ENCODE measurements around the gene MIOS. TPM values are rescaled to one million over a fixed set of nuclear protein-coding genes. Genes with fewer than 3 reads are reported as not detected.

The MIOS gene
- total and polyA plus RNA-seq, 9 of the 15 experiments (the other 6 are each of a cell fraction or from before 2014, with no cell fraction given) = 7.8 to 47.8 (median 30.6) TPM

DNA sequence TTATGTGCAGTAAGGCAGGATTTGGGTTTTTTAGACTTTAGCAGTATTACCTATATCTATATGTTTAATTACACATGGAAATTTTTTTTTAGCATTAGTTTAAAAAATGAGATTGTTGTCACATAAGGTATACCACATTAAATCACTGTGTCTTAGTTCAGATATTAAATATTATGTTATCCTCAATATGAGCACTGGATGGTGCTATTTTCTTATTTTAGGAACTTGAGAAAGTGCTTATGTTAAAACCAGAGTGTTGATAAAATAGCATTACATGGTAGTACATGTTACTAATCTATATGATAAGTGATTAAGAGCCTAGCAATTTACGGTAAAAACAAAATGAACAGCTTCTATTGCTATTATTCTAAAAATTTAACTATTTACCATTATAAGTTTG, 28.8 kb downstream of the MIOS start:
- Histone ChIP-seq H3K4me2 (ENCODE audit: insufficient read depth, low read length) (no peak overlapping the region), H3K4me3 (no peak overlapping the region), H3K79me2 (ENCODE audit: control insufficient read depth, insufficient read depth, low read length) (no peaks in the 10 kb centered on the region), H3K4me1 (replicated peaks in 1 of 2; ENCODE audit: control insufficient read depth in 2 of 2, insufficient read depth in 2 of 2, low read length in 2 of 2) (no peaks in the 10 kb centered on the region), H3K27me3 (ENCODE audit: control insufficient read depth in 2 of 2, insufficient read depth in 2 of 2, low read length in 2 of 2) (no peaks in the 10 kb centered on the region), H4K20me1 (replicated peaks; ENCODE audit: control insufficient read depth, insufficient read depth, low read length) (no peaks in the 10 kb centered on the region), H3K9me1 (ENCODE audit: control insufficient read depth, insufficient read depth, low read length) (no peaks in the 10 kb centered on the region), H3K9ac (ENCODE audit: insufficient read depth in 1 of 2, low read depth in 2 of 2, low read length in 2 of 2) (no peak overlapping the region), H3K9me3 (replicated peaks; ENCODE audit: control insufficient read depth, insufficient read depth, low read depth, low read length) (peaks cover 11% of the 10 kb centered on the region), H2AFZ (ENCODE audit: low read depth, low read length) (no peak overlapping the region), H3K36me3 (ENCODE audit: control insufficient read depth, insufficient read depth, low read length) (peaks cover 59% of the 10 kb centered on the region), H3K27ac (ENCODE audit: extremely low read depth, low read depth, low read length) (no peak overlapping the region)
- peak; percentile 44 for FAIRE-seq
- in situ Hi-C loops (cut with MboI) = no loop called here
- peak; percentile 14 to 40 (median 24) for DNase-seq (ENCODE audit: extremely low read depth in 1 of 4, low spot score in 3 of 4)
- 90% methylated on average over 1 of the region's 1 CpG for WGBS (ENCODE audit: insufficient coverage, low coverage, missing lambda C conversion rate)
- peak; percentile 61; the same call in 2 of the 3 replicates for ATAC-seq
- ChIA-PET CTCF (ENCODE audit: low intra/inter-chr PET ratio) (interaction anchor here (0.7 to 1.3 kb wide), 3 partner anchors 622 to 698 kb away, joined by 3 to 7 read pairs (median 4); no protein-coding TSS in a partner anchor), POLR2A (no interaction called here)
- no TSS peak for BruUV-seq (replicated peaks)
- intact Hi-C loops (cut with micrococcal nuclease) = loop anchor here (5.0 to 10.0 kb wide), 3 partner anchors 169 to 702 kb away; no protein-coding TSS in a partner anchor
- TF ChIP-seq, protein P1, sequence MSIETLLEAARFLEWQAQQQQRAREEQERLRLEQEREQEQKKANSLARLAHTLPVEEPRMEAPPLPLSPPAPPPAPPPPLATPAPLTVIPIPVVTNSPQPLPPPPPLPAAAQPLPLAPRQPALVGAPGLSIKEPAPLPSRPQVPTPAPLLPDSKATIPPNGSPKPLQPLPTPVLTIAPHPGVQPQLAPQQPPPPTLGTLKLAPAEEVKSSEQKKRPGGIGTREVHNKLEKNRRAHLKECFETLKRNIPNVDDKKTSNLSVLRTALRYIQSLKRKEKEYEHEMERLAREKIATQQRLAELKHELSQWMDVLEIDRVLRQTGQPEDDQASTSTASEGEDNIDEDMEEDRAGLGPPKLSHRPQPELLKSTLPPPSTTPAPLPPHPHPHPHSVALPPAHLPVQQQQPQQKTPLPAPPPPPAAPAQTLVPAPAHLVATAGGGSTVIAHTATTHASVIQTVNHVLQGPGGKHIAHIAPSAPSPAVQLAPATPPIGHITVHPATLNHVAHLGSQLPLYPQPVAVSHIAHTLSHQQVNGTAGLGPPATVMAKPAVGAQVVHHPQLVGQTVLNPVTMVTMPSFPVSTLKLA (conservative IDR thresholded peaks at IDR 0.05) = no peak
- TF ChIP-seq PTBP1 (IDR thresholded peaks at IDR 0.05; ENCODE audit: low read depth, low read length) = no peak
- no peak for TF ChIP-seq MIER1 (IDR thresholded peaks at IDR 0.05; ENCODE audit: low read depth)
- TF ChIP-seq, protein P2, sequence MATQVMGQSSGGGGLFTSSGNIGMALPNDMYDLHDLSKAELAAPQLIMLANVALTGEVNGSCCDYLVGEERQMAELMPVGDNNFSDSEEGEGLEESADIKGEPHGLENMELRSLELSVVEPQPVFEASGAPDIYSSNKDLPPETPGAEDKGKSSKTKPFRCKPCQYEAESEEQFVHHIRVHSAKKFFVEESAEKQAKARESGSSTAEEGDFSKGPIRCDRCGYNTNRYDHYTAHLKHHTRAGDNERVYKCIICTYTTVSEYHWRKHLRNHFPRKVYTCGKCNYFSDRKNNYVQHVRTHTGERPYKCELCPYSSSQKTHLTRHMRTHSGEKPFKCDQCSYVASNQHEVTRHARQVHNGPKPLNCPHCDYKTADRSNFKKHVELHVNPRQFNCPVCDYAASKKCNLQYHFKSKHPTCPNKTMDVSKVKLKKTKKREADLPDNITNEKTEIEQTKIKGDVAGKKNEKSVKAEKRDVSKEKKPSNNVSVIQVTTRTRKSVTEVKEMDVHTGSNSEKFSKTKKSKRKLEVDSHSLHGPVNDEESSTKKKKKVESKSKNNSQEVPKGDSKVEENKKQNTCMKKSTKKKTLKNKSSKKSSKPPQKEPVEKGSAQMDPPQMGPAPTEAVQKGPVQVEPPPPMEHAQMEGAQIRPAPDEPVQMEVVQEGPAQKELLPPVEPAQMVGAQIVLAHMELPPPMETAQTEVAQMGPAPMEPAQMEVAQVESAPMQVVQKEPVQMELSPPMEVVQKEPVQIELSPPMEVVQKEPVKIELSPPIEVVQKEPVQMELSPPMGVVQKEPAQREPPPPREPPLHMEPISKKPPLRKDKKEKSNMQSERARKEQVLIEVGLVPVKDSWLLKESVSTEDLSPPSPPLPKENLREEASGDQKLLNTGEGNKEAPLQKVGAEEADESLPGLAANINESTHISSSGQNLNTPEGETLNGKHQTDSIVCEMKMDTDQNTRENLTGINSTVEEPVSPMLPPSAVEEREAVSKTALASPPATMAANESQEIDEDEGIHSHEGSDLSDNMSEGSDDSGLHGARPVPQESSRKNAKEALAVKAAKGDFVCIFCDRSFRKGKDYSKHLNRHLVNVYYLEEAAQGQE (IDR thresholded peaks at IDR 0.05; ENCODE audit: borderline replicate concordance) = peak; percentile 62; the same call in 1 of the 2 replicates
- TF ChIP-seq, protein P2 (CRISPR knock-in tag; IDR thresholded peaks at IDR 0.05; ENCODE audit: low read depth) = no peak
- TF ChIP-seq ZKSCAN1 (IDR thresholded peaks at IDR 0.05; ENCODE audit: low read depth, low read length) = no peak
- TF ChIP-seq XRCC3 (IDR thresholded peaks at IDR 0.05) = no peak
- no peak for TF ChIP-seq SIX5 (IDR thresholded peaks at IDR 0.05; ENCODE audit: borderline replicate concordance in 1 of 2, insufficient read depth in 1 of 2, low read depth in 1 of 2, low read length in 2 of 2)
- TF ChIP-seq ZC3H4 (CRISPR knock-in tag; IDR thresholded peaks at IDR 0.05; ENCODE audit: borderline replicate concordance) = no peak
- no peak for TF ChIP-seq CBX3 (IDR thresholded peaks at IDR 0.05; ENCODE audit: borderline replicate concordance in 1 of 2, low read length in 2 of 2)
- TF ChIP-seq SMC3 (conservative IDR thresholded peaks at IDR 0.05; ENCODE audit: insufficient read depth, low read depth, low read length) = 0 out of 2 replicates have a peak, but pooled peaks have one; percentile 3
- peak; percentile 53 to 75 for TF ChIP-seq RAD21 (CRISPR knock-in tag; conservative IDR thresholded peaks at IDR 0.05 in 1 of 2, IDR thresholded peaks at IDR 0.05 in 1 of 2)
- TF ChIP-seq KAT7 (CRISPR knock-in tag; IDR thresholded peaks at IDR 0.05; ENCODE audit: borderline replicate concordance) = no peak

Data from K562 (cell line).